ENCODE data around the gene TNFRSF18.

DNA sequence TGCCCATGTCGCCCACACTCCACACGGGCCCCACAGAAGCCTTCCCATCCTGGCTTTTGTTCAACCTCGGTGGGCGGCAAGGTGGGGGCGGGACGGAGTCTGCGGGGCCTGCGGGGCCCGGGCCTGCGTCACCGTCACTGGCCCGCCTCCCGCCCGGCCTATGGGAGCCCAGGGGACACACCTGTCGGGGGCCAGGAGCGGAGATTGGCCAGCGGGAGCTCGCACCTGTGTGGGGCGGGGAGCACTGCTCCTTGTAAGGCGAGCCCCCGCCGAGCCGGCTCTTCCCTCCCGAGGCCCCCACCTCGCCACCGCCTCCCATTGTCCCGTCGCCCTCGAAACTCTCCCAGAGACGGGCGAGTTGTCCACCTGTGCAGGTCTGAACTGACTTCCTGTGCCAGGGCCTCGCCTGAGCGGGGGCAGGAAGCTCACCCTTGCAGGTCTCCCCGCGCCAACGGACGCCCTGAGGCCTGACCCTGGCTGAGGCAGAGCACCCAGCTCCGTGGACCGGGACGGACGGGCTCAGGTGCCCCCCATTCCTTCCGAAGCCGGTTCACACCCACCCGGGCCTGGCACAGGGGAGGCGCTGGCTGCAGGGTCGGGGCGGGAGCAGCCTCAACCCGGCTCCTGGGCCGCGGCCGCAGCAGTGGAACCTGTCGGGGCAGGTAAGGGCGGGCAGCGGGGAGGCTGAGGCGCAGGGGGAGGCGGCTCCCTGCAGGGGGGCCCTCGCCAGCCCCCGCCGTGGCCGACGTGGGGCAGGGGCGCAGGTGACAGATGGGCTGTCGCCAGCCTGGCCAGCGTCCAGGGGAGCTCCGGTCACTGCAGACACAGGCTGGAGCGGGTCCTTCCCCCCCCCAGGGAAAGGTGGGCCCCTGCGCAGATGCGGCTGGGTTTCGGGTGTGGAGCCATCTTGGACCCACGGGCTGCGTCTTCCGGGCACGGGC, 43.5 kb downstream of the TNFRSF18 start:
- TF ChIP-seq POLR2AphosphoS5 (IDR thresholded peaks at IDR 0.05; ENCODE audit: low read depth, low read length) (no peak), REST (IDR thresholded peaks at IDR 0.05; ENCODE audit: insufficient read depth in 1 of 2, low read depth in 2 of 2, low read length in 2 of 2) (no peak)

Data from PFSK-1 (cell line).